WERI-Rb-1 (cell line): Measurements from ENCODE around the gene KCNH1.
"Not testable (repeated sequence)": the region's sequence is repeated elsewhere in the genome, so short reads cannot be mapped to it uniquely, and the experiment has no call there.

ENCODE experiments used
- DNase-seq: peaks from one replicate; pipeline ENCODE4 v3.0.0-alpha.2; 2020
- H3K27ac ChIP-seq: fragments of 250-450 bp; sonication (Bioruptor Pico); 2 replicates; pipeline ENCODE4 v1.5.1; 2020; ENCODE audit warnings: mild to moderate bottlenecking, moderate library complexity
- H3K27me3 ChIP-seq: fragments of 250-450 bp; sonication (Bioruptor Pico); 2 replicates; pipeline ENCODE4 v1.5.1; 2021; ENCODE audit warnings: mild to moderate bottlenecking, low read depth, moderate library complexity; ENCODE audit not compliant: insufficient read depth, severe bottlenecking
- H3K36me3 ChIP-seq: fragments of 250-450 bp; sonication (Bioruptor Pico); 2 replicates; pipeline ENCODE4 v1.5.1; 2020; ENCODE audit warnings: mild to moderate bottlenecking, moderate library complexity
- H3K4me3 ChIP-seq: 2 replicates; pipeline ENCODE4 v1.5.1; 2011; ENCODE audit warnings: low read depth, mild to moderate bottlenecking, control low read depth, low read length
- H3K9me3 ChIP-seq: fragments of 250-450 bp; sonication (Bioruptor Pico); 2 replicates; pipeline ENCODE4 v1.5.1; 2021; ENCODE audit warnings: mild to moderate bottlenecking, moderate library complexity; ENCODE audit not compliant: severe bottlenecking
- TF ChIP-seq, protein P1 (sequence below): IDR thresholded peaks from 2 replicates; pipeline ENCODE4 v1.5.1; 2011; ENCODE audit warnings: low read depth, mild to moderate bottlenecking, control low read depth, inconsistent platforms, low read length

KCNH1 gene

DNA sequence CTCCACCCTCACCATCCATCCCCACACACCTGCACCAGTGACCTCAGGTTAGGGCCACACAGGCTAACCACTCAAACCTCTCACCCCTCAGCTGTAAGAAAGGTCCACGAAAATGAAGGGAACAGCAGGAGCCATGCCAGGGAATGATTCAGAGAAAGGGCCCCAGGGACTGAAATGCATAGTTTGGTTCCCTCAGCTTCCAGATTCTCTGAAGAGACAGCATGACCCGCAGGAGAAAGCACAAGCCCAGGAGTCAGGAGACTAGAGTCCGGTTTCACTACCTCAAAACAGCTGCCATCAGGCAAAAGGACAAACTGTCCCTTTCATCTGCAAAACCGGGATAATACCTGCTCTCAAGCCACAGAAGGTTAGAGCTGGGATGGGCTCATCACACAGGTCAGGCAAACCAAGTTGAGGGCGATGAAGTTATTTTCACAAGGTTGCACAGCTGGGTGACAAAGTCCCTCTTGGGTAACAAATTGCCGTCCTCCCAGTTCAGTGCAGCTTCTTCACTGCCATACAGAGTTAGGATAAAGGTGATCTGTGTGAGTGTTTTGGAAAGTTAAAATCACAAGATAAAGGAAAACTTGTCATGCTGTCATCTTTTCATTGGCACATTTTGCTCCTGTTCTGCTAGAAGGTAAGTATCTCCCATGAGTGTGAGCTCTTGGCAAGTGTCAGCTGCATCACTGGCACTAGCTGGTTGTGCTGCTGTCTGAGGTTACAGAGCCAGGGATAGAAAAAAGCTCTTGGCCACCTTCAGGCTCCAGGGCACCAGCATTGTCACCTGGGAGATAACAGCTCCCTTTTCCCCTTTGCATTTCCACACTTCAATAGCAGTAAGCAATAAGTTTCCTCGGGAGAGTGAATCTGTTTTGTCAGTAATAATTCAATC lies 120.4 kb downstream of the KCNH1 start:
- Histone ChIP-seq H3K27ac (no peak overlapping the region), H3K36me3 (no peaks in the 10 kb centered on the region), H3K27me3 (no peaks in the 10 kb centered on the region), H3K9me3 (no peaks in the 10 kb centered on the region), H3K4me3 (no peak overlapping the region)
- no peak for DNase-seq
- TF ChIP-seq, protein P1, sequence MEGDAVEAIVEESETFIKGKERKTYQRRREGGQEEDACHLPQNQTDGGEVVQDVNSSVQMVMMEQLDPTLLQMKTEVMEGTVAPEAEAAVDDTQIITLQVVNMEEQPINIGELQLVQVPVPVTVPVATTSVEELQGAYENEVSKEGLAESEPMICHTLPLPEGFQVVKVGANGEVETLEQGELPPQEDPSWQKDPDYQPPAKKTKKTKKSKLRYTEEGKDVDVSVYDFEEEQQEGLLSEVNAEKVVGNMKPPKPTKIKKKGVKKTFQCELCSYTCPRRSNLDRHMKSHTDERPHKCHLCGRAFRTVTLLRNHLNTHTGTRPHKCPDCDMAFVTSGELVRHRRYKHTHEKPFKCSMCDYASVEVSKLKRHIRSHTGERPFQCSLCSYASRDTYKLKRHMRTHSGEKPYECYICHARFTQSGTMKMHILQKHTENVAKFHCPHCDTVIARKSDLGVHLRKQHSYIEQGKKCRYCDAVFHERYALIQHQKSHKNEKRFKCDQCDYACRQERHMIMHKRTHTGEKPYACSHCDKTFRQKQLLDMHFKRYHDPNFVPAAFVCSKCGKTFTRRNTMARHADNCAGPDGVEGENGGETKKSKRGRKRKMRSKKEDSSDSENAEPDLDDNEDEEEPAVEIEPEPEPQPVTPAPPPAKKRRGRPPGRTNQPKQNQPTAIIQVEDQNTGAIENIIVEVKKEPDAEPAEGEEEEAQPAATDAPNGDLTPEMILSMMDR: no peak

DNA sequence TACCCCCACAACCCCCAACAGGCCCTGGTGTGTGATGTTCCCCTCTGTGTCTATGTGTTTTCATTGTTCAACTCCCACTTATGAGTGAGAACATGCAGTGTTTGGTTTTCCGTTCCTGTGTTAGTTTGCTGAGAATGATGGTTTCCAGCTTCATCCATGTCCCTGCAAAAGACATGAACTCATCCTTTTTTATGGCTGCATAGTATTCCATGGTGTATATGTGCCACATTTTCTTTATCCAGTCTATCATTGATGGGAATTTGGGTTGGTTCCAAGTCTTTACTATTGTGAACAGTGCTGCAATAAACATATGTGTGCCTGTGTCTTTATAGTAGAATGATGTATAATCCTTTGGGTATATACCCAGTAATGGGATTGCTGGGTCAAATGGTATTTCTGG lies 122.8 kb downstream of the KCNH1 start:
- H3K27me3 ChIP-seq, H3K27ac ChIP-seq, H3K36me3 ChIP-seq, H3K4me3 ChIP-seq, DNase-seq, H3K9me3 ChIP-seq: not testable (repeated sequence)

DNA sequence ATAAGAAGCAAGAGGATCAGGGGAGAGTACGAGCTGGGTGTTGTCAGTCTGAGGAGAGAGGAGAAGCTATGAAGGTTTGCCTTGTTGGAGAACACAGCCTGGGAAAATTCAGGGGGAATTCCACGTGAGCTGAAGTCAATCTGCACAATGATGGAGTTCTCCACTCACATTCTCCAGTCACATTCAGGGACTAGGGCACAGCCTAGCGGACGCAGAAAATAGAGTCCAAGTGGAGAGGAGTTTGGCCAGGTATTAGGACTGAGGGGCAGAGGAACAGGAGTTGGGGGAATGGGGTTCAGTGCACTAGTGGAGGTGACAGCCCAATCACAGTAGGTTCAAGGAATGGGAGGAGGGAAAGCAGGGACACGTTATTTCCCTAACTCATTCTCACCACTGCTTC lies 124.0 kb downstream of the KCNH1 start:
- H3K27me3 ChIP-seq: no peaks in the 10 kb centered on the region
- no peak overlapping the region for H3K27ac ChIP-seq
- no peaks in the 10 kb centered on the region for H3K36me3 ChIP-seq
- H3K4me3 ChIP-seq: no peak overlapping the region
- TF ChIP-seq, protein P1: peak; percentile 43; the same call in 1 of the 2 replicates
- no peaks in the 10 kb centered on the region for H3K9me3 ChIP-seq
- peak; percentile 26 for DNase-seq

- TF ChIP-seq, protein P1: no peak
Measured at GRCh38 chr1:211007830-211008229, 126.1 kb downstream of the KCNH1 start.

DNA sequence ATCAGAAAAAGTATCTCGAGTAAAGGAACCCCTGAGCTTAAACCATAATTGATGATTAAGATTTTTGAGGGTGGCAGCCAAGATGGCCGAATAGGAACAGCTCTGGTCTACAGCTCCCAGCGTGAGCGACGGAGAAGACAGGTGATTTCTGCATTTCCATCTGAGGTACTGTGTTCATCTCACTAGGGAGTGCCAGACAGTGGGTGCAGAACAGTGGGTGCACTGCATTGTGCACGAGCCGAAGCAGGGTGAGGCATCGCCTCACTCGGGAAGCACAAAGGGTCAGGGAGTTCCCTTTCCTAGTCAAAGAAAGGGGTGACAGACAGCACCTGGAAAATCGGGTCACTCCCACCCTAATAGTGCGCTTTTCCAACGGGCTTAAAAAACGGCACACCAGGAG lies 138.0 kb downstream of the KCNH1 start:
- not testable (repeated sequence) for H3K4me3 ChIP-seq, H3K36me3 ChIP-seq, H3K27ac ChIP-seq, H3K27me3 ChIP-seq, DNase-seq
- H3K9me3 ChIP-seq: peaks cover 13% of the 10 kb centered on the region

More at GRCh38 chr1:211007830-211008229, 126.1 kb downstream of the KCNH1 start:
- H3K27ac ChIP-seq: no peak overlapping the region
- no peak for DNase-seq
- H3K9me3 ChIP-seq: no peaks in the 10 kb centered on the region
- no peaks in the 10 kb centered on the region for H3K27me3 ChIP-seq
- H3K36me3 ChIP-seq: no peaks in the 10 kb centered on the region
- no peak overlapping the region for H3K4me3 ChIP-seq

GRCh38 chr1:210992837-210993236 lies 141.1 kb downstream of the KCNH1 start:
- no peak for DNase-seq
- TF ChIP-seq, protein P1: no peak
- Histone ChIP-seq H3K27ac (no peak overlapping the region), H3K27me3 (peaks cover 3% of the 10 kb centered on the region), H3K36me3 (no peaks in the 10 kb centered on the region), H3K4me3 (no peak overlapping the region), H3K9me3 (peaks cover 13% of the 10 kb centered on the region)

DNA sequence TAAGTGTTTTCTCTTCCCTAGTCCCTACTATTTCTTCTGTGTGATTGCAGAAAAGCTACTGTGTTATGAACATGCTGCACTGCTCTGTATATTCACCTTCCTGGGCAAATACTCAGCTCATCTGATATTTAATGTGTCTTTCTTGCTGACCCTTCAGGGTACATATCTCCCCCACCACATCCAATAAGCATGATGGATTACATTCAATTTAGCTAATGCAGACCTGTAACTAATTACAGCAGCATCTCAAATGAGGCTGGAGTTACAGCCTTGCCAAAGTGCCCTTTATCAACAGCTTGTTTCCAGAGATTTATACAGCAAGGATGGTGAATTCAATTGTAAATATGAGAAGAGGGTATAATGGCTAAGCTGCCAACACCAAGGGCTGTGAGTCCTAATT lies 144.0 kb downstream of the KCNH1 start:
- TF ChIP-seq, protein P1: no peak
- DNase-seq: no peak

More for the DNA sequence above, 144.0 kb downstream of the KCNH1 start:
- H3K4me3 ChIP-seq: no peak overlapping the region
- no peak overlapping the region for H3K27ac ChIP-seq
- H3K27me3 ChIP-seq: peaks cover 3% of the 10 kb centered on the region
- peaks cover 5% of the 10 kb centered on the region for H3K9me3 ChIP-seq
- H3K36me3 ChIP-seq: no peaks in the 10 kb centered on the region
